HFF-Myc (cell line): ENCODE results near the gene CPT2.

ENCODE experiments used
- DNase-seq: peaks from one replicate; pipeline ENCODE4 v3.0.0-alpha.2; 2011; ENCODE audit warnings: low read depth; ENCODE audit errors: extremely low read depth
- H3K4me3 ChIP-seq: replicated peaks from 2 replicates; pipeline ENCODE4 v1.5.1; 2011; ENCODE audit warnings: low read depth, mild to moderate bottlenecking, control low read depth, low read length
- TF ChIP-seq, protein P1 (sequence below): IDR thresholded peaks from 2 replicates; pipeline ENCODE4 v1.5.1; 2012; ENCODE audit warnings: mild to moderate bottlenecking, low read depth, low read length, control low read depth; ENCODE audit errors: missing control alignments

Gene CPT2

DNA sequence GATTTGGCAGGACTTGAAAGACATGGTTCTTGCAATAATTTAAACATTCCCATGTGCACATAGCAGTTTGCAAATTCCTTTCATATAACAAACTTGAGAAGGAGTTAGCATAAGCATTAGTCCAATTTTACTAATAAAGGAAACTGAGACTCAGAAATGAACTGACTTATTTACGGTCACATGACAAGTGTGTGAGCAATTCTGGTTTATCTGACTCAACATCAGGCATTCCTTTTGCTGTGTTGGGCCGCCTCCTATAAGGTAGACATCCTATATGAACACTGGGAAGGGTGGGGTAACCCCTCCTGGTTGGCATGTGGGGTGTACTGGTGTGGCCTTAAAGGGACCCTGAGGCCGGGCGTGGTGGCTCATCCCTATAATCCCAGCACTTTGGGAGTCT is 8.5 kb upstream of the CPT2 start:
- TF ChIP-seq, protein P1, sequence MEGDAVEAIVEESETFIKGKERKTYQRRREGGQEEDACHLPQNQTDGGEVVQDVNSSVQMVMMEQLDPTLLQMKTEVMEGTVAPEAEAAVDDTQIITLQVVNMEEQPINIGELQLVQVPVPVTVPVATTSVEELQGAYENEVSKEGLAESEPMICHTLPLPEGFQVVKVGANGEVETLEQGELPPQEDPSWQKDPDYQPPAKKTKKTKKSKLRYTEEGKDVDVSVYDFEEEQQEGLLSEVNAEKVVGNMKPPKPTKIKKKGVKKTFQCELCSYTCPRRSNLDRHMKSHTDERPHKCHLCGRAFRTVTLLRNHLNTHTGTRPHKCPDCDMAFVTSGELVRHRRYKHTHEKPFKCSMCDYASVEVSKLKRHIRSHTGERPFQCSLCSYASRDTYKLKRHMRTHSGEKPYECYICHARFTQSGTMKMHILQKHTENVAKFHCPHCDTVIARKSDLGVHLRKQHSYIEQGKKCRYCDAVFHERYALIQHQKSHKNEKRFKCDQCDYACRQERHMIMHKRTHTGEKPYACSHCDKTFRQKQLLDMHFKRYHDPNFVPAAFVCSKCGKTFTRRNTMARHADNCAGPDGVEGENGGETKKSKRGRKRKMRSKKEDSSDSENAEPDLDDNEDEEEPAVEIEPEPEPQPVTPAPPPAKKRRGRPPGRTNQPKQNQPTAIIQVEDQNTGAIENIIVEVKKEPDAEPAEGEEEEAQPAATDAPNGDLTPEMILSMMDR: no peak
- H3K4me3 ChIP-seq: no peak overlapping the region
- DNase-seq: no peak

DNA sequence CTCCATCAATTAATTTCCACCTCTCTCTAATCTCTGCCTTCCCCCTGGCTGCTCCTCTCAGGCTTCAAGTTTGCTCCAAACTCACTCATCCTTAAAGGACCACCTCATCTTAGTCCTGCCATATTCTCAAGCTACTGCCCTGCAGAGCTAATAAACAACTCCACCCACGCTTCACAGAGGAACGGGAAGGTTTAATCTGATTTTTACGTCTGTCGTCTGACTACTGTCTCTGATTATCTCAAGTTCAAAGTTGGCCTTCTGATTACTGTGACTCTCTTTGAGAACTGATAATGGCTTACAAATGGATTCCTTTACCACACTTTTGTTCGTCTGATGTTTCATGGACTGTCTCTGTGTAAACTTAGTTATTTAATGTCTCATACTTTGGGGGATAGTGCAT is 7.6 kb upstream of the CPT2 start:
- TF ChIP-seq, protein P1: no peak
- H3K4me3 ChIP-seq: no peak overlapping the region
- no peak for DNase-seq

DNA sequence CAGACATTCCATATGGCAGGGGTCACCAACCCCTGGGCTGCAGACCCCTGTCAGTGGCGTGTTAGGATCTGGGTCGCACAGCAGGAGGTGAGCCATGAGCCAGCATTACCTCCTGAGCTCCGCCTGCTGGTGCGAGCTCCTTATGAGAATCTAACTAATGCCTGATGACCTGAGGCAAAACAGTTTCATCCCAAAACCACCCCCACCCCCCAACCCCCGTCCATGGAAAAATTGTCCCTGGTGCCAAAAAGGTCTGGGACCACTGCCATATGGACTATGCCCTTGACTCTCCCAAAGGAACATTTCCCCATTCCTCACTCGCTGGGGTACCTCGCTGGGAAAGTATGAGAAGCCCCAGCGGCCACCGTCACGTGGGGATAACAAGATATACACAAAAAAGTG is 6.4 kb upstream of the CPT2 start:
- H3K4me3 ChIP-seq: no peak overlapping the region
- TF ChIP-seq, protein P1: no peak
- no peak for DNase-seq

DNA sequence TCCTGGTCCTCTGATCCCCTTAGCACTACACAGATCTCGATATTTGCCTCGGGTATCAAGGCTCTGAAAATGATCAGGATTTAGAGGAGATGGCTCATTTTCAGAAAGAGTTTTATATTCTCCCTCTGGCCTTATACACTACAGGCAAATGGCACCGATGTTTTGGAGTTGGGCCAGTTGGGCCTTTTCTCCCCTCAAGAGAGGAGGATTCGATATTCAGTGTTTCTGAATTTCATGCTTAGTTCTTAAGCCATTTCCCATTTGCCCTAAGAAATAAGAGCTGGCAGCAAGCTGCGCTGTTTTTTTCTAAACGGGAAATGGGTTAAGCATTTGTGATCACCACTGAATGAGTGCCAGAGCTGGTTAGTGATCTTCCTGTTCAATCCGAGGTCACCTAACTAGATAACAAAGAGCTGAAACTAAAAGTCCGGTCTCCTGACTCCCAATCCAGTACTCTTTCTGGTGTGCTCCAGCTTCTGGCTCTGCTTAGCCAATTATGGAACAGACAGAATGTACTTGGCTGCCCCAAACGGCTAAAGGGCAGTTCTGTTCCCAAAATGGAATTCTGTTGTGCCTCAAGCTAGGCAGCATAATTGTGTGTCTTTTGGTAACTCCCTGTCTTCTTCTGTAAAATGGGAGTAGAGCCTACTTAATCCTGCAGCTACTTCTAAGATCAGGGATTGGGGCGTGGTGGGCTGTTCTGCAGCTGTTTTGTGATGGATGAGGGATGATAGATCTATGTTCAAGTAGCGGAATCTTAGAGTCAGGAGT is 1.2 kb upstream of the CPT2 start:
- TF ChIP-seq, protein P1: no peak
- no peak for DNase-seq

DNA sequence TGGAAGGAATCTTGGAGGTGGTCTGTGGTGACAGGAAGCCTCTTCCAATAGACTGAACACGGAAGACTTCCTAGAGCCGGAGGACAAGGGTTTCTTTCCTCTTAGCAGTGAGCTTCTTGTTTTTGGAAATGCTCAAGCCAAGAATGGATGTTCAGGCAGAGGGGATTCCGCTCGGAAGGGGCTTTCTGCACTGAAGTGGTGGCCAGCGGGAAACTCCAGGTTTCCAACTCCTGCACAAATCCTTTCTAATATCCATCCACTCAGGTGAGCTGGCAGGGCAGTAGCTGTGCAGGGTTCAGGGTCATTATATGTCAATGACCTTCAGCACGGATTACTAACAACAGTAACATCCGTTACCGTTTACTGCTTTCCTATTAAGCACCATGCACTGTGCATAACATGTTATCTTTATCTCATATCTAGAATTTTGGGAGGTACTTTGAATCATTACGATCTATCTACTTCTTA is 573 bp upstream of the CPT2 start:
- TF ChIP-seq, protein P1: no peak
- H3K4me3 ChIP-seq: peak overlapping the region; percentile 88
- no peak for DNase-seq

More for the DNA sequence above, 1.2 kb upstream of the CPT2 start:
- H3K4me3 ChIP-seq: no peak overlapping the region

DNA sequence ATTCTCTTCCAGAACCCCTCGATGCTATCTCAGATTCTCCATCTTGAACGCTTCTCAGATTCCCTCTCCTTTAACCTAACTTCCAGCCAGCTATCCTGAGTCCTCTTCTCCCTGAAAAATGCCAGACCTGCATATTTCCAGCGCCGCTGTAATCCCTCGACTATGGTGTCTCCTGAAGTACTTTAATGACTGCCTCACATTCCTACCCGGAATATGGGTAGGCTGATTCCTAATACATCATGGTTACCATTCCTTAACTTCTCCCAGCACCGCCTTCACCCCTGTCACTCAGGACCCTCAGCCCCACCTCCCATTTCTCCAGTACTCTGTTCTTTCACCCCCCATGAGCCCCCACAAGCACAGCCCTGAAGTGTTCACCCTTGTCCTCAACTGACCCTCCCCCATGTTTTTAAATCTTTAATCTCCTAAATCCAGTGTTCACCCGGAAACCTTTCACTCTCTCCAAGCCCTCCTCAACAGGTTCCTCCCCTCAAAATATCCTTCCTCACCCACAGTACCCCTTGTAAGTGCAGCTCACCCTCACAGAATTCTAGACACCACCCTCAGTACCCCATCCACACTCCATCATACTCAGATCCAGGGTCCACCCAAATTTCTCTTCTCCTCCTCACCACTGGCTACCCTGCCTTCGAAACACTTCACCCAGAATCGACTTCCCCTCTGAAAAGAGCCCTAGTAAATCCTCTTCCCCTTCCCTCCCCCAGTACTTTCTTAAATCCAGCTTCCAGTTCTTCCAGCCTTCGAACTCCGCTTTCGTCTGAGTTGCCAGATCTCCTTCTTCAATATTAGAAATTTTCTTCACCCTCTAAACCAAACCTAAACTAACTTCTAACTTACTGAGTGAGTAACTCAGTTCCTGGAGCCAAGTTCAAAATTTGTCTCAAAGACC is 922 bp downstream of the CPT2 start:
- DNase-seq: no peak
- TF ChIP-seq, protein P1: no peak
- peak overlapping the region; percentile 88 for H3K4me3 ChIP-seq
